SK-N-SH treated with all-trans-retinoic acid at 6 μM for 48 hours (cell line): ENCODE results near the gene UBE4A.

ENCODE experiments used
- ATAC-seq: fragments of 200-7000 bp; cut with Tn5 transposase; 3 replicates; pipeline ENCODE4 v1.9.1; 2020; ENCODE audit warnings: mild to moderate bottlenecking, moderate library complexity
- ARNTL ChIP-seq: fragments of 450-650 bp; formaldehyde crosslinking; IDR thresholded peaks from 2 replicates; pipeline ENCODE4 v1.5.0; 2020; ENCODE audit warnings: low read depth, mild to moderate bottlenecking, moderate library complexity, borderline replicate concordance
- BACH2 ChIP-seq: fragments of 250-450 bp; sonication (Bioruptor Pico); IDR thresholded peaks from 2 replicates; pipeline ENCODE4 v1.9.0; 2021; ENCODE audit warnings: mild to moderate bottlenecking, borderline replicate concordance
- CREB5 ChIP-seq: fragments of 250-450 bp; sonication (Bioruptor Pico); IDR thresholded peaks from 2 replicates; pipeline ENCODE4 v1.5.1; 2020; ENCODE audit warnings: low read depth, mild to moderate bottlenecking, moderate library complexity
- CSDC2 ChIP-seq: fragments of 250-450 bp; sonication (Bioruptor Pico); IDR thresholded peaks from 2 replicates; pipeline ENCODE4 v1.5.0; 2020; ENCODE audit warnings: mild to moderate bottlenecking, moderate library complexity
- CSRNP3 ChIP-seq: fragments of 250-450 bp; sonication (Bioruptor Pico); IDR thresholded peaks from 2 replicates; pipeline ENCODE4 v1.5.1; 2021; ENCODE audit warnings: mild to moderate bottlenecking, moderate library complexity
- ESRRG ChIP-seq: fragments of 250-450 bp; sonication (Bioruptor Pico); IDR thresholded peaks from 2 replicates; pipeline ENCODE4 v1.6.1; 2021; ENCODE audit warnings: mild to moderate bottlenecking
- GLIS3 ChIP-seq: fragments of 250-450 bp; sonication (Bioruptor Pico); IDR thresholded peaks from 2 replicates; pipeline ENCODE4 v1.5.0; 2020; ENCODE audit warnings: mild to moderate bottlenecking, moderate library complexity
- ISL1 ChIP-seq: fragments of 250-450 bp; sonication (Bioruptor Pico); IDR thresholded peaks from 2 replicates; pipeline ENCODE4 v2.1.2; 2022; ENCODE audit warnings: mild to moderate bottlenecking, moderate library complexity
- OSR1 ChIP-seq: fragments of 250-450 bp; sonication (Bioruptor Pico); IDR thresholded peaks from 2 replicates; pipeline ENCODE4 v1.8.0; 2022; ENCODE audit warnings: moderate library complexity, mild to moderate bottlenecking, inconsistent platforms
- PATZ1 ChIP-seq: fragments of 250-450 bp; sonication (Bioruptor Pico); IDR thresholded peaks from 2 replicates; pipeline ENCODE4 v1.8.0; 2020; ENCODE audit warnings: mild to moderate bottlenecking, moderate library complexity, borderline replicate concordance
- POU6F1 ChIP-seq: fragments of 250-450 bp; sonication (Bioruptor Pico); IDR thresholded peaks from 2 replicates; pipeline ENCODE4 v1.8.0; 2021; ENCODE audit warnings: low read depth, mild to moderate bottlenecking, moderate library complexity, borderline replicate concordance
- PPARA ChIP-seq: fragments of 250-450 bp; sonication (Bioruptor Pico); IDR thresholded peaks from 2 replicates; pipeline ENCODE4 v1.5.0; 2020; ENCODE audit warnings: mild to moderate bottlenecking, borderline replicate concordance
- RARB ChIP-seq: fragments of 250-450 bp; sonication (Bioruptor Pico); IDR thresholded peaks from 2 replicates; pipeline ENCODE4 v1.8.0; 2021; ENCODE audit warnings: mild to moderate bottlenecking, moderate library complexity
- SNAI2 ChIP-seq: fragments of 250-450 bp; sonication (Bioruptor Pico); IDR thresholded peaks from 2 replicates; pipeline ENCODE4 v1.5.0; 2020; ENCODE audit warnings: mild to moderate bottlenecking, moderate library complexity
- TOX ChIP-seq: fragments of 250-450 bp; sonication (Bioruptor Pico); IDR thresholded peaks from 2 replicates; pipeline ENCODE4 v1.8.0; 2021; ENCODE audit warnings: mild to moderate bottlenecking, moderate library complexity, borderline replicate concordance
- TSHZ2 ChIP-seq: fragments of 250-450 bp; sonication (Bioruptor Pico); IDR thresholded peaks from 2 replicates; pipeline ENCODE4 v1.5.0; 2020; ENCODE audit warnings: mild to moderate bottlenecking, moderate library complexity
- ZC3H10 ChIP-seq: fragments of 250-450 bp; sonication (Bioruptor Pico); IDR thresholded peaks from 2 replicates; pipeline ENCODE4 v1.5.1; 2021; ENCODE audit warnings: mild to moderate bottlenecking, moderate library complexity
- ZFP3 ChIP-seq: fragments of 250-450 bp; sonication (Bioruptor Pico); IDR thresholded peaks from 2 replicates; pipeline ENCODE4 v1.5.0; 2020; ENCODE audit warnings: mild to moderate bottlenecking, moderate library complexity
- ZFP30 ChIP-seq: fragments of 450-650 bp; formaldehyde crosslinking; IDR thresholded peaks from 2 replicates; pipeline ENCODE4 v1.5.0; 2022; ENCODE audit warnings: mild to moderate bottlenecking, moderate library complexity
- ZNF565 ChIP-seq: fragments of 450-650 bp; formaldehyde crosslinking; conservative IDR thresholded peaks from 2 replicates; pipeline ENCODE4 v1.5.0; 2020; ENCODE audit warnings: low read depth, mild to moderate bottlenecking, moderate library complexity
- ZNF70 ChIP-seq: fragments of 450-650 bp; formaldehyde crosslinking; IDR thresholded peaks from 2 replicates; pipeline ENCODE4 v1.5.0; 2020; ENCODE audit warnings: mild to moderate bottlenecking, moderate library complexity
- ZNF8 ChIP-seq: fragments of 450-650 bp; formaldehyde crosslinking; IDR thresholded peaks from 2 replicates; pipeline ENCODE4 v1.5.0; 2020; ENCODE audit warnings: mild to moderate bottlenecking, moderate library complexity

UBE4A gene

GRCh38 chr11:118442301-118442700 is 82.9 kb downstream of the UBE4A start:
- ATAC-seq, result no peak

GRCh38 chr11:118442908-118443589 is 83.6 kb downstream of the UBE4A start:
- no peak for TF ChIP-seq ZFP30 (CRISPR knock-in tag)
- TF ChIP-seq ZFP3 (CRISPR knock-in tag), result no peak
- no peak for TF ChIP-seq ARNTL (CRISPR knock-in tag)
- no peak for TF ChIP-seq TSHZ2 (CRISPR knock-in tag)
- TF ChIP-seq OSR1, result no peak
- no peak for TF ChIP-seq SNAI2 (CRISPR knock-in tag)
- no peak for TF ChIP-seq POU6F1 (CRISPR knock-in tag)
- no peak for TF ChIP-seq ZNF565 (CRISPR knock-in tag)
- TF ChIP-seq CREB5 (CRISPR knock-in tag), result no peak
- TF ChIP-seq BACH2, result no peak
- no peak for TF ChIP-seq ISL1 (CRISPR knock-in tag)
- TF ChIP-seq GLIS3, result no peak
- TF ChIP-seq PPARA (CRISPR knock-in tag), result no peak
- TF ChIP-seq ESRRG, result no peak
- no peak for TF ChIP-seq CSRNP3 (CRISPR knock-in tag)
- no peak for TF ChIP-seq ZNF70 (CRISPR knock-in tag)
- no peak for TF ChIP-seq ZC3H10 (CRISPR knock-in tag)
- no peak for TF ChIP-seq RARB (CRISPR knock-in tag)
- TF ChIP-seq, all 23 proteins: peak for 0
- ATAC-seq, result no peak

More at GRCh38 chr11:118442301-118442700, 82.9 kb downstream of the UBE4A start:
- TF ChIP-seq ESRRG, result no peak
- no peak for TF ChIP-seq OSR1
- no peak for TF ChIP-seq ZFP3 (CRISPR knock-in tag)
- TF ChIP-seq BACH2, result no peak
- no peak for TF ChIP-seq PATZ1 (CRISPR knock-in tag)
- TF ChIP-seq ZFP30 (CRISPR knock-in tag), result no peak
- TF ChIP-seq GLIS3, result no peak
- no peak for TF ChIP-seq PPARA (CRISPR knock-in tag)
- no peak for TF ChIP-seq ZNF8 (CRISPR knock-in tag)
- no peak for TF ChIP-seq TOX (CRISPR knock-in tag)
- no peak for TF ChIP-seq ZNF565 (CRISPR knock-in tag)
- no peak for TF ChIP-seq POU6F1 (CRISPR knock-in tag)
- TF ChIP-seq SNAI2 (CRISPR knock-in tag), result no peak
- TF ChIP-seq ZNF70 (CRISPR knock-in tag), result no peak
- TF ChIP-seq ZC3H10 (CRISPR knock-in tag), result no peak
- TF ChIP-seq CSDC2, result no peak
